GM12864 (cell line): ENCODE results near the gene TNIP3.
"Not testable (repeated sequence)": the region's sequence is repeated elsewhere in the genome, so short reads cannot be mapped to it uniquely, and the experiment has no call there.

Experiments used
- DNase-seq: peaks from one replicate; pipeline ENCODE4 v3.0.0-alpha.2; 2011; ENCODE audit warnings: low read depth
- H3K4me3 ChIP-seq: 2 replicates; pipeline ENCODE4 v1.5.1; 2011; ENCODE audit warnings: mild to moderate bottlenecking, low read depth, low read length, control low read depth
- CTCF ChIP-seq: IDR thresholded peaks from 2 replicates; pipeline ENCODE4 v1.5.1; 2011; ENCODE audit warnings: low read depth, mild to moderate bottlenecking, moderate library complexity, low read length, control low read depth, inconsistent platforms; ENCODE audit errors: missing control alignments

TNIP3 gene

GRCh38 chr4:121164291-121164690, at the start of gene TNIP3:
TSS of gene TNIP3 (minus strand) at chr4:121164321. CDS start at chr4:121164125, 196 bp downstream.
- no peak within 1 kb of the TSS for H3K4me3 ChIP-seq
- no peak for DNase-seq
- TF ChIP-seq CTCF: no peak

GRCh38 chr4:121212806-121213205, 48.7 kb upstream of the TNIP3 start:
- TF ChIP-seq CTCF: no peak
- no peak for DNase-seq
- H3K4me3 ChIP-seq: no peak overlapping the region

- no peak for TF ChIP-seq CTCF
- no peak overlapping the region for H3K4me3 ChIP-seq
- no peak for DNase-seq
Measured at GRCh38 chr4:121209171-121209570, 45.0 kb upstream of the TNIP3 start.

- TF ChIP-seq CTCF: no peak
- DNase-seq: no peak
- no peak overlapping the region for H3K4me3 ChIP-seq
Measured at GRCh38 chr4:121208244-121209007, 44.3 kb upstream of the TNIP3 start.

GRCh38 chr4:121205777-121206176, 41.7 kb upstream of the TNIP3 start:
- not testable (repeated sequence) for DNase-seq, H3K4me3 ChIP-seq

GRCh38 chr4:121200795-121201472, 36.8 kb upstream of the TNIP3 start:
- no peak overlapping the region; the same call in 1 of the 2 replicates for H3K4me3 ChIP-seq
- DNase-seq: peak; percentile 50
- no peak for TF ChIP-seq CTCF

- TF ChIP-seq CTCF: peak; percentile 43
- H3K4me3 ChIP-seq: peak overlapping the region; percentile 11; the same call in 1 of the 2 replicates
- peak; percentile 50 for DNase-seq
Measured at GRCh38 chr4:121199742-121200561, 35.8 kb upstream of the TNIP3 start.
